Osteoblast (primary cell): ENCODE data around the gene TBC1D9B. TPM values are rescaled to one million over a fixed set of nuclear protein-coding genes. Genes with fewer than 3 reads are reported as not detected.

Experiments used
- DNase-seq: peaks from one replicate; pipeline ENCODE4 v3.0.0; 2011; ENCODE audit warnings: low spot score, mixed read lengths; ENCODE audit not compliant: insufficient read length; ENCODE audit errors: missing footprints
- H2AFZ ChIP-seq: 2 replicates; pipeline ENCODE4 v1.6.0; 2011; ENCODE audit warnings: mild to moderate bottlenecking, low read length
- H3K27ac ChIP-seq: 2 replicates; pipeline ENCODE4 v1.5.1; 2011; ENCODE audit warnings: mild to moderate bottlenecking, low read depth, low read length, moderate library complexity
- H3K27me3 ChIP-seq: 2 replicates; pipeline ENCODE4 v1.6.0; 2012; ENCODE audit warnings: mild to moderate bottlenecking, control low read depth, inconsistent platforms, low read length, moderate library complexity; ENCODE audit not compliant: insufficient read depth
- H3K36me3 ChIP-seq: 2 replicates; pipeline ENCODE4 v1.5.1; 2011; ENCODE audit warnings: mild to moderate bottlenecking, low read length, control low read depth, moderate library complexity; ENCODE audit not compliant: insufficient read depth
- H3K4me1 ChIP-seq: 2 replicates; pipeline ENCODE4 v1.5.1; 2011; ENCODE audit warnings: mild to moderate bottlenecking, low read length, control low read depth, moderate library complexity; ENCODE audit not compliant: insufficient read depth
- H3K4me2 ChIP-seq: 2 replicates; pipeline ENCODE4 v1.6.0; 2011; ENCODE audit warnings: mild to moderate bottlenecking, low read length; ENCODE audit not compliant: insufficient read depth
- H3K4me3 ChIP-seq: fragments of 200-600 bp; sonication (generic); 3 replicates; pipeline ENCODE4 v1.5.1; 2012; ENCODE audit warnings: mild to moderate bottlenecking, low read length, inconsistent platforms; ENCODE audit not compliant: insufficient read depth
- H3K79me2 ChIP-seq: 2 replicates; pipeline ENCODE4 v1.6.0; 2012; ENCODE audit warnings: mild to moderate bottlenecking, low read length, control low read depth, inconsistent platforms; ENCODE audit not compliant: insufficient read depth
- H3K9me3 ChIP-seq: 2 replicates; pipeline ENCODE4 v1.5.1; 2011; ENCODE audit warnings: low read depth, low read length, control low read depth
- H4K20me1 ChIP-seq: 2 replicates; pipeline ENCODE4 v1.6.0; 2012; ENCODE audit warnings: mild to moderate bottlenecking, low read length, control low read depth; ENCODE audit not compliant: insufficient read depth
- total RNA-seq: library from RNA; depleted of rRNA; stranded (reverse); fragments of >200 nt; gene quantifications from 2 replicates; pipeline ENCODE4 v1.2.3, GENCODE V29; 2012
- TF ChIP-seq, protein P1 (sequence below): IDR thresholded peaks from 2 replicates; pipeline ENCODE4 v1.5.1; 2011; ENCODE audit warnings: mild to moderate bottlenecking, low read depth, low read length, moderate library complexity; ENCODE audit errors: extremely low read depth

The TBC1D9B gene
- total RNA-seq, 1 donor = 89.4 TPM

DNA sequence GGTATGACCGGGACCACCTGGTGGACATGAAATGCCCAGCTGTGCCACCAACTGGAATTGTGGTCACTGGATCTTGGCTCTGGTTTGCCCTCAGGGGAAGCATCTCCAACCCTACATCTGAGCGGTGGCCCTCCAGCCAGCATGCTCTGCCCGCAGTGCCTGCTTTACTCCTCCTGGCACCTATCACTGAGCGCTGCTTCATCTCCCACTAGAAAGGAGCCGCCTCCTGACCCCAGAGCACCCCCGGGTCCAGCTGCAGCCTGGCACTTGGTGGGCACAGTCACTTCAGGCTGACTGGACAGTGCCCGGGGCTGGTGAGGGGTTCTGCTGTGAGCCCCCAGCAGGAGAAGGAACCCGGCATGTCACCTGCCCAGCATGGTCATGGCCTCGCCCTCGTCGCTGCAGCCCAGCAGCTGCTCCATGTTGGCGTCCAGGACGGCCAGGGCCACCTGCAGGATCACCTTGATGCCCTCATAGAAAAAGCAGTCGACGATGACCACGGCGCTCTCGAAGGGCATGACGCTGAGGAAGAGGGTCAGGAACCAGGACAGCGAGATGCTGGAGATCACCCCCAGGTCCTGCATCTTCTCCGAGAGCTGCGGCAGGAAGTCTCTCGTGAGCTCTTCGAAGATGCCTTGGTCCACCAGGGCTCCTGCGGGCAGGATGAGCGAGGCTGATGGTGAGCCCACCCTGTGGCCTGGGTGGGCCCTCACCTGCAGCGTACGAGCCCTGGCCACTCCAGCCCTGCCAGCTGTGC lies 33.0 kb downstream of the TBC1D9B start:
- Histone ChIP-seq H3K36me3 (peaks cover 62% of the 10 kb centered on the region), H3K27ac (no peak overlapping the region), H3K4me2 (no peak overlapping the region), H2AFZ (no peak overlapping the region), H3K4me3 (no peak overlapping the region), H3K4me1 (no peaks in the 10 kb centered on the region), H3K27me3 (no peaks in the 10 kb centered on the region), H3K79me2 (no peaks in the 10 kb centered on the region), H4K20me1 (no peaks in the 10 kb centered on the region), H3K9me3 (no peaks in the 10 kb centered on the region)
- TF ChIP-seq, protein P1, sequence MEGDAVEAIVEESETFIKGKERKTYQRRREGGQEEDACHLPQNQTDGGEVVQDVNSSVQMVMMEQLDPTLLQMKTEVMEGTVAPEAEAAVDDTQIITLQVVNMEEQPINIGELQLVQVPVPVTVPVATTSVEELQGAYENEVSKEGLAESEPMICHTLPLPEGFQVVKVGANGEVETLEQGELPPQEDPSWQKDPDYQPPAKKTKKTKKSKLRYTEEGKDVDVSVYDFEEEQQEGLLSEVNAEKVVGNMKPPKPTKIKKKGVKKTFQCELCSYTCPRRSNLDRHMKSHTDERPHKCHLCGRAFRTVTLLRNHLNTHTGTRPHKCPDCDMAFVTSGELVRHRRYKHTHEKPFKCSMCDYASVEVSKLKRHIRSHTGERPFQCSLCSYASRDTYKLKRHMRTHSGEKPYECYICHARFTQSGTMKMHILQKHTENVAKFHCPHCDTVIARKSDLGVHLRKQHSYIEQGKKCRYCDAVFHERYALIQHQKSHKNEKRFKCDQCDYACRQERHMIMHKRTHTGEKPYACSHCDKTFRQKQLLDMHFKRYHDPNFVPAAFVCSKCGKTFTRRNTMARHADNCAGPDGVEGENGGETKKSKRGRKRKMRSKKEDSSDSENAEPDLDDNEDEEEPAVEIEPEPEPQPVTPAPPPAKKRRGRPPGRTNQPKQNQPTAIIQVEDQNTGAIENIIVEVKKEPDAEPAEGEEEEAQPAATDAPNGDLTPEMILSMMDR = no peak
- peak; percentile 86 for DNase-seq

DNA sequence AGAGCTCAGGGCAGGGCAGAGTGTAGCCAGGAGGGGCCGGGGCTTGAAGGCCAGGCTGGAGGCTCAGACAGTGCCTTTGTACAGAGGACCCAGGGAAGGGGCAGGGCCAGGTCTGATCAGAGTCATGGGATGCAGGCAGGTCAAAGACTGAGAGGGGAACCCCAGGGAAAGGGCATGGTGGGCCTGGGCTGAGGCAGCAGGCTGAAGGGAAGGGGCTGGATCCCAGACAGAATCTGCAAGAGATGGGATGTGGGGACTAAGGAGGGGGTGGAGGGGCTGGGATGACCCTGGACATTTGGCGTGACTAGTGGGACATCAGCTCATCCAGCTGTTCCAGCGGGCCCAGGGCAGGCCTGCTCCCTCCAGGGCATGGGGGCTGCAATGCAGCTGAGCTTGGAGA lies 33.6 kb downstream of the TBC1D9B start:
- Histone ChIP-seq H3K9me3 (no peaks in the 10 kb centered on the region), H3K27ac (no peak overlapping the region), H3K4me1 (no peaks in the 10 kb centered on the region), H3K27me3 (no peaks in the 10 kb centered on the region), H3K4me2 (no peak overlapping the region), H2AFZ (no peak overlapping the region), H4K20me1 (no peaks in the 10 kb centered on the region), H3K4me3 (no peak overlapping the region), H3K36me3 (peaks cover 68% of the 10 kb centered on the region), H3K79me2 (no peaks in the 10 kb centered on the region)
- TF ChIP-seq, protein P1 = no peak
- DNase-seq = peak; percentile 56

DNA sequence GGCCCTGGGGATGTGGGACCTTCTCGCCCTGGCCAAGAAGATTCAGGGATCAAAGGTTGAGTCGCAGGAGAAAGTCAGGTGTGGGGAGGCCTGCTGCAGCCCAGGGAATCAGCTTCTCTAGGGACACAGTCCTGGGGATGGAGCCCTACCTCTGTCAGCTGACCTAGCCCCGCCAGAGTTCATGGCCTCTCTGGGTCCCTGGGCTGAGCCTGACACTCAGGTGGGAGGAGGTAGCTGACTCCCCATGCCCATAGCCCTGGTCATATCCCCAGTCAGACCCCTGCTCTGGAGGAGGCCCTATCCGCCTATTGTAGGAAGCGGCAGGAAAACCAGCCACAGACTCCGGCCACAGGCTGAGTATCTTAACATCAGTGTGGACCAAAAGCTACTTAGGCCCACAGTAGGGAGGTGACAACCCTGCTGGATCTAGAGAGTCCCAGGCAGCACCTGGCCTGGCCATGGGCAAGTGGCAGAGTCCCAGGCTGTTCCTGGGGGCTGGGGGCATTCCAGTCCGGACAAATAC lies 34.0 kb downstream of the TBC1D9B start:
- no peak overlapping the region for H2AFZ ChIP-seq
- peak; percentile 79 for DNase-seq
- H3K4me2 ChIP-seq = no peak overlapping the region
- no peak overlapping the region for H3K27ac ChIP-seq
- no peaks in the 10 kb centered on the region for H4K20me1 ChIP-seq
- H3K9me3 ChIP-seq = no peaks in the 10 kb centered on the region
- no peaks in the 10 kb centered on the region for H3K4me1 ChIP-seq
- no peaks in the 10 kb centered on the region for H3K79me2 ChIP-seq
- TF ChIP-seq, protein P1 = no peak
- H3K36me3 ChIP-seq = peaks cover 69% of the 10 kb centered on the region
- no peaks in the 10 kb centered on the region for H3K27me3 ChIP-seq
- H3K4me3 ChIP-seq = no peak overlapping the region

DNA sequence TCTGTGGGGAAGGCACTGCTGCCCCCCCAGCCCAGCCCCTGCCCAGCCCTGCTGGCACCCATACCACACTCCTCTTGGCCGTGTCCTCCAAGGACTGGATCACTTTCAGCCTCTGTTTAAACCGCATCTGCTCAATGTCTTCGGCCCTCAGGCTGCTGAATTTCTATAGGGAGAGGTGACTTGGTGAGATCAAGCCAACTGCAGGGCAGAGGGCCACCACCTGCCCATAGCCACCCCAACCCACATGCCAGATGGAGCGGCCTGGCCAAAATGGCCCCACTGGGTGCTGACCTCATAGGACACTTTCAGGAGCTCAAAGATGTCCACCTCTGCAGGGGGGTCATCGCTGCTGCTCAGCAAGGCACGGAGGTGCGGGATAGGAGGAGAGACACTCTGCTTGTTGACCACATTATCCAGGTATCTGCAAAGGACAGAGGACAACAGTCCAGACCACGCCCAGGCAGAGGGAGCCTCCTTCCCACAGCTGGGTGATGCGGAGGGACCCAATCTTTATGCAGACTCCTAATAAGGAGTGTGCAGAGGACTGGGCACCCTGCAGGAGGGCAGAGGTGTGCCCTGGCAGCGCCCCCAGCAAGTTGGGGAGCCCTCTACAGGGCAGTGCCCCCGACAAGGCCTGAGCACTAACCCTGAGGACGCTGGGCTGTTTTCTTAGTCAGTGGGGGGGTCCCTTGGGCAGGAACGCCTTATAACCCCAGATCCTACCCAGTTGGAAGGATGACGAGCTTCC lies 34.7 kb downstream of the TBC1D9B start:
- Histone ChIP-seq H3K36me3 (peaks cover 66% of the 10 kb centered on the region), H3K27me3 (no peaks in the 10 kb centered on the region), H3K4me1 (no peaks in the 10 kb centered on the region), H3K27ac (no peak overlapping the region), H4K20me1 (no peaks in the 10 kb centered on the region), H2AFZ (no peak overlapping the region), H3K79me2 (no peaks in the 10 kb centered on the region), H3K9me3 (no peaks in the 10 kb centered on the region), H3K4me2 (no peak overlapping the region), H3K4me3 (no peak overlapping the region)
- peak; percentile 86 for DNase-seq
- TF ChIP-seq, protein P1 = no peak
